ENCODE measurements around the gene ZKSCAN1.
A peak's percentile ranks its signal among the peaks of the same experiment; 100 is the strongest.

The ZKSCAN1 gene

DNA sequence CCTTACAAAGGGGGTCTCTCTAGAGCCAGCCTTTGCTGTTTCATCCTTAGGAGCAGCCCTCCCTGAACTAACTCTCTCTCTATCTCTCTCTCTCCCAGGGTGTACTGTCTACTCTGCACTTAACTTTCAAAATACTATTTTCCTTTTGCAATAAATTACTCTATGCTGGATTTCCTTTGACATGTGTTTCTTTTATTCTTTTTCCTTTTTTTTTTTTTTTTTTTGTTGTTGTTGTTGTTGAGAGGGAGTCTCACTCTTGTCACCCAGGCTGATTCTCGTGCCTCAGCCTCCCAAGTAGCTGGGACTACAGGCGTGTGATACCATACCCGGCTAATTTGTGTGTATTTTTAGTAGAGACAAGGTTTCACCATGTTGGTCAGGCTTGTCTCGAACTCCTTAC lies 67.6 kb downstream of the ZKSCAN1 start:
- no peak for DNase-seq

DNA sequence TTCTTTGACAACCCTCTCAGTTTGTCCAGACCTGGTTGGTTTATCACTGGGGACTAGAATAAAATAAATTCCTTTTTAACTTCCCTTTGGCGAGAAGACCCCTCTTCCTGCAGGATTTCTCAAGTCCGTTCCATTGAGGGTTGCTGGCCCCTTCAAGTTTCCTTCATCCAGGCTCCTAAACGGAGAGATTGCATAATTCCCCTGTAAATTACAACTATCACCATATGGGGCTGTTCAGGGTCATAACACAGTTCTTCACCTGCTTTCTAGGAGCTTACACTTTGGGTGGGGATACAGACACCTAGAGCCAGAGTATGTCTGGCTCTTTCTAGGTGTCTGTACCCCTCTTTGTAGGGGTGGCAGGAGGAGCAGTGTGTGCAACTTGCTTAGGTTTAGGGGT lies 70.1 kb downstream of the ZKSCAN1 start:
- no peak for DNase-seq

DNA sequence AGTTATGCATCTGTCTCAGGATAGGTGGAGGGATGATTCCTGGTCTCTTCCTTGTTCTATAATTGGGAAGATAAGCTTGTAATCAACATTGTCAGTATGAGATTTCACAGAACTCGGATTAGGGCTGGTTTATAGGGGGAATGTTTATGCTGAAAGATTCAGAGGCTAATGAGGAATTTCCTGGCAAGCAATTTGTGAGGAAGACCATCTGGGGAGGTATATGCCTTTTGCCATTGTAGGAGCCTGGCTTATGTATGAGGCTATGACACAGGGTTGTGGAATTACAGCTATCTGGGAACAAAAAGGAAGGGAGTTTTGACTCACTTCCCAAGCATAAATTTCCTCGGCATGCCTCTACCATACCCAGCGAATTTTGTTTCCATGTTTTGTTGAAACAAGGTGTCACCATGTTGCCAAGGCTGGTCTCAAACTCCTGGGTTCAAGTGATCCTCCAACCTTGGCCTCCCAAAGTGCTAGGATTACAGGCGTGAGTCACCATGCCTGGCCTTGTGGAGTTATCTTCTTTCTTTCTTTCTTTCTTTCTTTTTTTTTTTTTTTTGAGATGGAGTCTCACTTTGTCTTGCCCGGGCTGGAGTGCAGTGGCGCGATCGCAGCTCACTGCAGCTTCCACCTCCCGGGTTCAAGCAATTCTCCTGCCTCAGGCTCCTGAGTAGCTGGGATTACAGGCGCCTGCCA lies 71.8 kb downstream of the ZKSCAN1 start:
- no peak for DNase-seq

GRCh38 chr7:100088095-100088620 lies 72.8 kb downstream of the ZKSCAN1 start:
- DNase-seq, result no peak

DNA sequence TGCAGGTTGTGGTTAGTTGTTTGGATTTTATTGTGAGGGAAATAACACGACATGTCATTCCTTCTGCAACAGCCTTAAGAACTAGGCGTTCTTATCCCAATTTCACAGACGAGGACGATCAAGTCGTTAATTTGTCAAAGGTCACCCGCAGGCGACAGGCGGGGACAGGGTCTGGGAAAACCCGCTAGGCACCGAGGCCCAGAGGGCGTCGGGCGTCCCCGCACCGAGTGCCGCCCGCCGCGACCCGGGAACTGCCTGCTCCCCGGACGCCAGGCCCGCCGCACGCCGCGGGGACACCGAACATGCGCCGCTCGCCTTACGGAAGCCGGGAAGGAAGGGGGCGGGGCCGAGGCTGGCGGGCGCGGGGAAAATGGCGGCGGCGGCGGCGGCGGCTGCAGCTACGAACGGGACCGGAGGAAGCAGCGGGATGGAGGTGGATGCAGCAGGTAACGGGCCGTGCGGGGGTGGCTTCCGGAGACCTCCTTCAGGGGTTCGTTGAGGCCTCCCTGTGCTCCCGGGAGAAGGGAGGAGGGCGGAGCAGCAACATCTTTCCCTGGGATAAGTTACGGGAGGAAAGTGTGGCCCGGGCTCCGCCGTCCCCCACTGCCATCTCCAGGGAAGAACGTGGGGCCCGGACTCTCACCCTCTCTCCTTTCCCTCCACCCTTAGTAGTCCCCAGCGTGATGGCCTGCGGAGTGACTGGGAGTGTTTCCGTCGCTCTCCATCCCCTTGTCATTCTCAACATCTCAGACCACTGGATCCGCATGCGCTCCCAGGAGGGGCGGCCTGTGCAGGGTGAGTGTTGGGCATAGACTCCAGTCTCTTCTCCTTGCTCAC lies 73.4 kb downstream of the ZKSCAN1 start, which contains the start of gene COPS6:
Gene COPS6, plus strand, starts transcription at position 349 of the 837 bp plus-strand sequence. Its CDS starts 22 bp downstream, at position 371.
- peak; percentile 88 for DNase-seq

DNA sequence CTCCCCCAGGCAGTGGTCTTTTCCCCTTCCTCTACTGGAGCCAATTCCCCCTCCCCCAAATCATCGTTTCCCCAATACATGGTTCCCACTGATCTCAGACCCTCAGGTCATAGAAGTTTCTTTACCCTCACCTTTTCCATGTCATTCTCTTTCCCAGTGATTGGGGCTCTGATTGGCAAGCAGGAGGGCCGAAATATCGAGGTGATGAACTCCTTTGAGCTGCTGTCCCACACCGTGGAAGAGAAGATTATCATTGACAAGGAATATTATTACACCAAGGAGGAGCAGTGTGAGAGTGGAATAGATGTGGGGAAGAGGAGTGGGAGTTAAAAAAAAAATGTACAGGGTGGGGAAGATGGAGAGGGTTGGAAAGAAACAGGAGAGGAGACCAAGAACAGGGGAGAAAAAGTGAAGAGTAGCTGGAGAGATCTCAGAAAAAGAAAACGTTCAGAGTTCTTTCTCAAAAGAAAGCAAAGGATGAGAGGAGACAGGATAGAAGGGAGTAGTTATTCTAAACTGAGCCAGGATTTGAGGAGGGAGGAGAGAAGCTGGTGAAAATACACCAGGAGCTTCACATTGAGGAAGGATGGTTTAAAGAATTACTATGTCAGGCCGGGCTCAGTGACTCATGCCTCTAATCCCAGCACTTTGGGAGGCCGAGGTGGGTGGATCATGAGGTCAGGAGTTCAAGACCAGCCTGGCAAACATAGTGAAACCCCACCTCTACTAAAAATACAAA lies 74.2 kb downstream of the ZKSCAN1 start:
- no peak for DNase-seq

DNA sequence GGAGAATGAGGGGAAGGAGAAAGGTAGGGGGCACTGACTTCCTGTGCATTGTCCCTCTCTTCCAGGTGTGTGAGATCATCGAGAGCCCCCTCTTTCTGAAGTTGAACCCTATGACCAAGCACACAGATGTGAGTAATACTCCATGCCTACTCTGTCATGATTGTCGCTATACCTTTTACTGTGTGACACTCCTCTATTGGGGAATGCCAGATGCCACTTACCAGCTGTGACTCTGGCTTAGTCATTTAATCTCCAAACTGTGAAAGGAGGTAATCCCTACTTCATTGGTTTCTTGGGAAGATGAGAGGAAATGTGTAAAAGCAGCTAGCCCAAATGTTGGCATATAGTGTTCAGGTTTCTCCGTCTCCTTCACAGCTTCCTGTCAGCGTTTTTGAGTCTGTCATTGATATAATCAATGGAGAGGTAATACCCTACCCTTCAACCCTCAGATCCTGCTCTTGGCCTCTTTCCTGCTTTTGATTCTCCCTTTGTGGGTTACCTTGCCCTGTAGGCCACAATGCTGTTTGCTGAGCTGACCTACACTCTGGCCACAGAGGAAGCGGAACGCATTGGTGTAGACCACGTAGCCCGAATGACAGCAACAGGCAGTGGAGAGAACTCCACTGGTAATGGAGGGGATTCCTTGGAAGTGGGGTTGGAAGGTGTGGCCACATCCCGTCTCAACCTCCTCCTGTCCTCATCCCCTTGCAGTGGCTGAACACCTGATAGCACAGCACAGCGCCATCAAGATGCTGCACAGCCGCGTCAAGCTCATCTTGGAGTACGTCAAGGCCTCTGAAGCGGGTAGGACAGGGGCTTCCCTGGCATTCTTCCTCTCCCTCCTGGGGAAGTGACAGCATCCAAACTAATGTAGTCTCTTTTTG lies 75.4 kb downstream of the ZKSCAN1 start:
- DNase-seq, result no peak
